ENCODE results near the gene COCH.

COCH gene

DNA sequence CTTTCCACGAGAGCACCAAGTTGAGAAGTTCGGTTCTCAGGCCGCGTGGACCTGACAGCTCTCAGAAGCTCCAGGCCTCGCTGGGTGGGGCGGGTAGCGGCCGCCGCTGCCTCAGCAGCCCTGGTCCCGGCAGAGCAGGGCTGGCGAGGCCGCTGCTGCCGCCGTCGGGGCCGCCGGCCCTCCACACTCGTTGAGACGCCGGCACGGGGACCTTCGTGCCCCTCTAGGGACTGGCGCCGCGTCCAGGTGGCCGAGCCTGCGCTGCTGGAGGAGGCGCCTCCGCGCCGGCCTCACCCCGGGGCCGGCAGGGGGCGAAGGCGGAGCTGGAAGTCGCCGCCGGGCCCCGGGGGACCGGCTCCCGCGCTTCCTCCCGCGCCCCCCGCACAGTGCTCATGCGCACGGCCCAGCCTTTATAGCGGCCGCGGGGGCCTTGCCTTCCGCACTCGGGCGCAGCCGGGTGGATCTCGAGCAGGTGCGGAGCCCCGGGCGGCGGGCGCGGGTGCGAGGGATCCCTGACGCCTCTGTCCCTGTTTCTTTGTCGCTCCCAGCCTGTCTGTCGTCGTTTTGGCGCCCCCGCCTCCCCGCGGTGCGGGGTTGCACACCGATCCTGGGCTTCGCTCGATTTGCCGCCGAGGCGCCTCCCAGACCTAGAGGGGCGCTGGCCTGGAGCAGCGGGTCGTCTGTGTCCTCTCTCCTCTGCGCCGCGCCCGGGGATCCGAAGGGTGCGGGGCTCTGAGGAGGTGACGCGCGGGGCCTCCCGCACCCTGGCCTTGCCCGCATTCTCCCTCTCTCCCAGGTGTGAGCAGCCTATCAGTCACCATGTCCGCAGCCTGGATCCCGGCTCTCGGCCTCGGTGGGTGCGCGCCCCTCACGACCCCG lies at the start of gene COCH:
Gene COCH (plus strand): TSS at position 440 of the 879 bp plus-strand sequence. CDS start 380 bp downstream, at position 820.
- DNase-seq: peak; percentile 38

DNA sequence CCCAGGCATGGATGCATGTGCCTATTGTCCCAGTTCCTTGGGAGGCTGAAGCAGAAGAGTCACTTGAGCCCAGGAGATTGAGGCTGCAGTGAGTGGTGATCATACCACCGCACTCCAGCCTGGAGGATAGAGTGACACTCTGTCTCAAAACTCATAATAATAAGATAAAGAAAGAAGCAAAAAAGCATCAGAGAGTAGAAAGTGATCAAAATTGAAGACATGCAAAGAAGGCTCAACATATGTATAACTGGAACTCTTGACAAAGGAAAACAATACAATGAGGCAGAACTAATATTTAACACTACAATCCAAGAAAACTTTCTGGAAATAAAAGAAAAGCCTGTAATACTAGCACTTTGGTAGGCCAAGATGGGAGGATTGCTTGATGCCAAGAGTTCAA lies 48.3 kb upstream of the COCH start:
- DNase-seq: no peak

DNA sequence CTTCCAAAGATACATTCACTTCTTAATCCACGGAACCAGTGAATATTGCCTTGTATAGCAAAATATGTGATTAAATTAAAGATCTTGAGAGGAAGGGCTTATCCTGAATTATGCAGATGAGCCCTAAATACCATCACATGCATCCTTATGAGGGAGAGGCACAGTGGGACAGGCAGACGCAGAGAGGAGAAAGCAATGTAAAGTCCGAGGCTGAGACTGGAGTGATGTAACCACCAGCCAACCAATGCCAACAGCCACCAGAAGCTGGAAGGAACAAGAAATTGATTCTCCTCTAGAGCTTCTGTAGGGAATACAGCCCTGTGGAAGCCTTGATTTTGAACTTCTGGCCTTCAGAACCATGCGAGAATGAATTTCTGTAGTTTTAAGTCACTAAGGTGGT lies 44.5 kb upstream of the COCH start:
- DNase-seq: no peak

DNA sequence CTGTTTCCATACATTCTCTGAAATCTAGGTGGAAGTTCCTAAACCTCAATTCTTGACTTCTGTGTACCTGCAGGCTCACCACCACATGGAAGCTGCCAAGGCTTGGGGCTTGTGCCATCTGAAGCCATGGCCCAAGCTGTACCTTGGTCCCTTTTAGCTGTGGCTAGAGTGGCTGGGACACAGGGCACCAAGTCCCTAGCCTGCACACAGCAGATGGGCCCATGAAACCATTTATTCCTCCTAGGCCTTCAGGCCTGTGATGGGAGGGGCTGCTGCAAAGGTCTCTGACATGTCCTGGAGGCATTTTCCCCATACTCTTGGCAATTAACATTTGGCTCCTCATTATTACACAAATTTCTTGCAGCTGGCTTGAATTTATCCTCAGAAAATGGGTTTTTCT lies 40.0 kb upstream of the COCH start:
- DNase-seq: no peak

DNA sequence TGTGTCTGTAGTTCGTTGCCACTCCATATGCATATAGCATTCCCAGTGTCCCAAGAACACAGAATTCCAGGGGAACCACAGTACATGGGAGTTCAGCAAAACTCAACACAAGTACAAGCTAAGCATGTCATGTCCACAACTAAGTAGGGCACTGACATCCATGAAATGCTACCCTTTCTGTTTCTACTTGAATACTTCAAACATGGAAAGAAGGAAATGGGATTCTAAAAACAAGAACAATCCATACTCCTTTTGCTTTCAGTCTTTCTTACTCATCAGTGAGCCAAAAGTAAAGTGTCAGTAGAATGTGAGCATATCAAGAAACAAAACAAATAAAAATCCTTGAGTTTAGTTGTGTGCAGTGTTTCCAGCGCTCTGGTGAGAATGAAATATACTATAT lies 36.0 kb upstream of the COCH start:
- DNase-seq: no peak

GRCh38 chr14:30840086-30840779 lies 34.1 kb upstream of the COCH start:
- DNase-seq: no peak

DNA sequence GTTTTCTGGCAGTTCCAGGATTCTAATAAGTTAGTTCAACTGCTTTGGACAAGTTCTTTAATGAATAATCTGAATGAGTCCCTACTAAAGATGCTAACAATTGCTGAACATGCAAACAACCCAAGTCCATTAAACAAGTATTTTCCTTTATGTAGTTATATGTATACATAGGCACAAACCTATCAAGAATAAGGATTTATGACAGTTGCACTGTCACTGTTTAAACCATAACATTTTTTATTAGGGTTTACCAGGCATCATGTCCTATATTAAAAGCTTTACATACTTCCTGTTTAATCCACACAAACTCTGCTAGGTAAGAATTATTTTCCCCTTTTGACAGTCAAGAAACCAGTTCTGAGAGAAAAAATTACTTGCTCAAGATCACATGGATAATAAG lies 31.9 kb upstream of the COCH start:
- DNase-seq: no peak

- DNase-seq: no peak
Measured at GRCh38 chr14:30848449-30849240, 25.7 kb upstream of the COCH start.

- no peak for DNase-seq
Measured at GRCh38 chr14:30849354-30849753, 25.0 kb upstream of the COCH start.

- no peak for DNase-seq
Measured at GRCh38 chr14:30849983-30850382, 24.4 kb upstream of the COCH start.

DNA sequence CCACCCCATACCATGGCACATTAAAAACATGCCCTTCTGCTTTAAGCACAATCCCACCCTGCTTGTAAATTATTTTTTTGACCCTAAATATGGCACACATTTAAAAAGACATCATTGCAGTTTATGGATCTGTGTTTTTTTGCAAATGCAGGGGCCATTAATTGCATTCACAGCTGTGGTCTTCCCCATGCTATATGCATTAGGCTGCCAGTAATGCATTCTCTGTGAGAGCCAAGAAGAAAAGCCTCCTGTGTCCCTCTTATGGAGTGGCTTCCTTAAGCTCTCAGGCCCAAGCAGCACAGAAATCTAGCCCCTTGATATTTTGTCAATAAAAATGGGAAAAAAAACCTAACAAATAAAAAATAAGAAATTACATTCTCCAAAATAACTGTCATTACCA lies 20.4 kb upstream of the COCH start:
- DNase-seq: no peak

DNA sequence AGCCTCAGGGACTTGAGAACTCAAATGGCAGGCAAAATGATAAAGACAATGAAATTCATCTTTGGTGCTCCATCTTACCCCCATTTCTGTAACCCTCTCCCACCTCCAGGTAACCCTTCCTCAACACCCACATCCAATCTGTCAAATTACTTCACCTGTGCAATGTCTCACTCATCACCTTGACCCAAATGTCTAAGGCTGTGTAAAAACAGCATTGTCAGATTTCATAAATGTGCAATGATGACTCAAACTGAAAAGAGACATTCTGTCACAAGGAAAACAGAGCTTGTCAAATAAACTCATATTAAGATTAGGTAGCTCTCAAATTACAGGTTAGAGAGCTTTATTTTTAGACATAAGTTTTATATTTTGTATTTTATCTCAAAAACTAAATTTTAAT lies 19.9 kb upstream of the COCH start:
- no peak for DNase-seq

- no peak for DNase-seq
Measured at GRCh38 chr14:30855345-30856037, 18.9 kb upstream of the COCH start.

GRCh38 chr14:30861200-30861599 lies 13.2 kb upstream of the COCH start:
- no peak for DNase-seq

DNA sequence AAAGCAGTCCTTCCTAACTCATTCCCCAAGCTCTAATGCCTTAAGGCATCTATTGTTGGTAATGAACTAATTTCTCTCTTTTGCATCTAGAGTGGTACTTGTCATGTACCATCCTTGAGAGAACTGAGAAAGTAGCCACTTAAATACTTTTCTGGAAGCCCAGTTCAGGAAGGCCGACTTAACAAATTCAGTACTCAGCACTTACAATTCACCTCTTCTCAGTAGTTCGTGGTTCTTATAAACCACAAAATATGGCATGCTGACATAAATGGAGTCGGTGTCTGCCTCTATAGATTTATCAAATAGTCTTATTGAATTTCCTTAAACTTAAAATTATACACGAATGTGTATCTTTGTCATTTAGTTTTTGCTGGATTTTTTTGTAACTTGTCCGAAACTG lies 9.4 kb upstream of the COCH start:
- no peak for DNase-seq

DNA sequence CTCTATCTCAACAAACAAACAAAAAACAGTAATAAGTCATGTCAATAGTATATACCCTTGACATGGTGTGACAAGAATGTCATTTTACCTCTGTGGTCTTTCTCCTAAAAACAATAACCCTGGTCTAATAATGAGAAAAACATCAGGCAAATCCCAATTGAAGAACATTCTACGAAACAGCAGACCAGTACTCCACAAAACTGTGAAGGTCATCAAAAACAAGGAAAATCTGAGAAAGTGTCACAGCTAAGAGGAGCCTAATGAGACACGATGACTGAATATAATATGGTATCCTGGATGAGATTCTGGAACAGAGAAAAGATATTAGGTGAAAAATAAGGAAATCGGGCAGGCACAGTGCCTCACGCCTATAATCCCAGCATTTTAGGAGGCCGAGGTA lies 5.6 kb upstream of the COCH start:
- no peak for DNase-seq

GRCh38 chr14:30869551-30870155 lies 4.7 kb upstream of the COCH start:
- no peak for DNase-seq

GRCh38 chr14:30872602-30873001 lies 1.8 kb upstream of the COCH start:
- no peak for DNase-seq

- no peak for DNase-seq
Measured at GRCh38 chr14:30873308-30874119, 845 bp upstream of the COCH start.

GRCh38 chr14:30874999-30875787 lies 834 bp downstream of the COCH start:
- DNase-seq: peak; percentile 9

DNA sequence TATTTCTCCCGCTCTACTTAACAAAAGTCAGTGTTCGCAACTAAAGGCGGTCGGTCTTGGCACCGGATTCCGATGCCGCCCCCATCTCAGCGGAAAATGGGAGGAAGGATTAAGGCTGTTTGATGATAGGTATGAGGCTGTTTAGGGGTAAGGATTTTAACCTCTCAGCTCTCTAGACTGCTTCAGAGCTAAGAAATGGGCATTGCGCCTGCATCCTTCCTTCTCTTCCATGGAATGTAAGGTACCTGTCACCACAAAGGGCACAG lies 1.4 kb downstream of the COCH start:
- no peak for DNase-seq
